Measurements from ENCODE around the gene FEN1.

DNA sequence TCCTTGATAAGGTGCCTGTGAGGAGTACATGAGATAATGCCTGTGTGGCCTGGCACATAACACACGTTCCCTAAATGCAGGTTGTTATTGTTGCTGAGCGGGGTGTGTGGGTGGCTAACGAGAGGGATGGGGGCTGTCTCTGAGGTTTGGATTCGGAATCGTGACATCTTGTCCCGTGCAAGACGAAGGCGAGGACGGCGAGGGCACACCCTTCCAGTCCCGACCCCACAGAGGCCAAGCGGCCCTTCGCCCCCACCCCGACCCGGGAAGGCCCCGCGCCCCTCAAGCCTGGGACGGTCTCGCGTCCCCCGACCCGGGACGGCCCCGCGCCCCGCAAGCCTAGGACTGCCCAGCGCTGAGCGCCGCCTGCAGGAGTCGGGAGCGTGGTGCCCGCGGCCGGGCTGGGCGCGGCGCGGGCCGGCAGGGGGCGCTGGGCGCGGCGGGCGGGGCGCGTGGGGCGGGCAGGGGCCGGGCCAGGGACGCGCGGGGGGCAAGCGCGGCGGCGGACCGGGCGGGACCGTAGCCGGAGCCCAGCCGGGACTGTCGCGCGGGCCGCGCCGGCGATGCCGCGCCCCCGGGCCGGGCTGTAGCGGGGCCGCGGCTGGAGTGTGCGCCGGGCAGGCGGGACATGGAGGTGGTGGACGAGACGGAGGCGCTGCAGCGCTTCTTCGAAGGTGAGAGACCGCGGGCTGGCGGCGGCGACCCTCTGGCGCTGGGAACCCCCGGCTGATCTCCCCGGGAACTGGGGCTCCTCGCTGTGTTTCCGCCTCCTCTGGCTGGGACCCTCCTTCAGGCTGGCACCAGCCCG lies 40.4 kb upstream of the FEN1 start, which contains the start of gene MYRF:
- no peak for TF ChIP-seq CTCF (IDR thresholded peaks at IDR 0.05; ENCODE audit: insufficient read depth, low read depth, low read length)
- no peak for TF ChIP-seq EZH2 (IDR thresholded peaks at IDR 0.05; ENCODE audit: insufficient read depth, low read length)
